Fibroblast of lung (primary cell): ENCODE results near the gene HDHD3.

Source experiments
- EZH2 ChIP-seq: IDR thresholded peaks from 2 replicates; pipeline ENCODE4 v1.5.1; 2012; ENCODE audit warnings: low read length, control low read depth, mild to moderate bottlenecking; ENCODE audit errors: missing control alignments
- TF ChIP-seq, protein P1 (sequence below), 2 donors: IDR thresholded peaks in 1 of 2; conservative IDR thresholded peaks in 1 of 2; 1 replicate in 1 of 2; 2 replicates in 1 of 2; pipeline ENCODE4 v1.5.1; 2011 to 2012; ENCODE audit warnings: low read length in 2 of 2, control low read depth in 1 of 2, inconsistent platforms in 1 of 2, low read depth in 1 of 2, mild to moderate bottlenecking in 1 of 2

DNA sequence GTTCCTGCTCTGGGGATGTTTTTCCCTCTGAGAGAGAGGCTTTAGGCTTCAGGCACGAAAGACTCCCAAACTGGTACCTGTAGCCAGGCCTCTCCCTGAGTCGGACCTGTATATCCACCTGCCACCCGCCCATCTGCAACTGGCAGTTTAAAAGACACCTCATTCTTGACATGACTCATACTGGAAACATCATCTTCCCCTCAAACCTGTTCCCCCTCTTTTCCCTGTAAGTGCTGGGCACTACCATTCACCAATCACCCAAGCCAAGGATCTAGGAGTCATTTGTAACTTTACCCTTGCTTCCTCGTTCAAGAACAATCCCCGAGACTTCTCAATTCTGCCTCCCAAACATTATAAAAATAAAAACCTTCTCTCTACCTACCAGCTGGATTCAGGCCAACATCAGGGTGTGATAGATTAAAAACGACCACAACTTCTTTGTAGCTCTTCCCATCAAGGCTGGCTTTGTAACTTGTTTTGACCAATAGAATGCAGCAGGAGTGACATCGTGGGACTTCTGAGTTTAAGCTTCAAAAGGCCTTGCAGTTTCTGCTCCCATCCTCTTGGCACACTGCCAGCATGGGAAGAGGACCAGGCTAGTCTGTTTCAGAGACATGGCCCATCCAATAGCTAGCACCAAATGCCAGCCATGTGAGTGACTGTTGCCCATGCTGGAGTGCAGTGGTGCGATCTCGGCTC lies 34.9 kb downstream of the HDHD3 start:
- no peak for TF ChIP-seq EZH2
- TF ChIP-seq, protein P1, sequence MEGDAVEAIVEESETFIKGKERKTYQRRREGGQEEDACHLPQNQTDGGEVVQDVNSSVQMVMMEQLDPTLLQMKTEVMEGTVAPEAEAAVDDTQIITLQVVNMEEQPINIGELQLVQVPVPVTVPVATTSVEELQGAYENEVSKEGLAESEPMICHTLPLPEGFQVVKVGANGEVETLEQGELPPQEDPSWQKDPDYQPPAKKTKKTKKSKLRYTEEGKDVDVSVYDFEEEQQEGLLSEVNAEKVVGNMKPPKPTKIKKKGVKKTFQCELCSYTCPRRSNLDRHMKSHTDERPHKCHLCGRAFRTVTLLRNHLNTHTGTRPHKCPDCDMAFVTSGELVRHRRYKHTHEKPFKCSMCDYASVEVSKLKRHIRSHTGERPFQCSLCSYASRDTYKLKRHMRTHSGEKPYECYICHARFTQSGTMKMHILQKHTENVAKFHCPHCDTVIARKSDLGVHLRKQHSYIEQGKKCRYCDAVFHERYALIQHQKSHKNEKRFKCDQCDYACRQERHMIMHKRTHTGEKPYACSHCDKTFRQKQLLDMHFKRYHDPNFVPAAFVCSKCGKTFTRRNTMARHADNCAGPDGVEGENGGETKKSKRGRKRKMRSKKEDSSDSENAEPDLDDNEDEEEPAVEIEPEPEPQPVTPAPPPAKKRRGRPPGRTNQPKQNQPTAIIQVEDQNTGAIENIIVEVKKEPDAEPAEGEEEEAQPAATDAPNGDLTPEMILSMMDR (conservative IDR thresholded peaks at IDR 0.05 in 1 of 2, IDR thresholded peaks at IDR 0.05 in 1 of 2; ENCODE audit: low read depth in 1 of 2, low read length in 2 of 2) = no peak
